ENCODE measurements around the gene ZIC2. TPM values are rescaled to one million over a fixed set of nuclear protein-coding genes. Genes with fewer than 3 reads are reported as not detected.

The ZIC2 gene
- total RNA-seq, 2 donors from 2014 or later, result not detected

DNA sequence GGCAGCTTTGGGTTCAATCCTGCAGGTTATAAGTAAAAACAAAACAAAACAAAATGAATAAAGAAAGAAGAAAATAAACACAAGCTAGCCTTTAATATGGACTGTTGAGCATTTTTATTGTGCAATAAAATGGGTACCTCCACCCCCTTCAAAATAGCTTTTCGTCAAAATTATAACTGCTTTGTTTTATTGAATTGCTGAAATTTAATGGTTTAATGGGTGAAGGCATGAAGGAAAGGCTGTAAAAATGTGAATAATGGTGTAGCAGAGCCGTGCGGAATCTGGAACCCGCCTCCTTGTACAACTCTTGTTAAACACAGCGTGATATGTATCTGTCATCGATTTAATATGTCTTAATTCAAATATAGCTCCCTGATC, 7.8 kb upstream of the ZIC2 start:
- no peak for TF ChIP-seq POLR2A (IDR thresholded peaks at IDR 0.05)
- TF ChIP-seq, protein P1, sequence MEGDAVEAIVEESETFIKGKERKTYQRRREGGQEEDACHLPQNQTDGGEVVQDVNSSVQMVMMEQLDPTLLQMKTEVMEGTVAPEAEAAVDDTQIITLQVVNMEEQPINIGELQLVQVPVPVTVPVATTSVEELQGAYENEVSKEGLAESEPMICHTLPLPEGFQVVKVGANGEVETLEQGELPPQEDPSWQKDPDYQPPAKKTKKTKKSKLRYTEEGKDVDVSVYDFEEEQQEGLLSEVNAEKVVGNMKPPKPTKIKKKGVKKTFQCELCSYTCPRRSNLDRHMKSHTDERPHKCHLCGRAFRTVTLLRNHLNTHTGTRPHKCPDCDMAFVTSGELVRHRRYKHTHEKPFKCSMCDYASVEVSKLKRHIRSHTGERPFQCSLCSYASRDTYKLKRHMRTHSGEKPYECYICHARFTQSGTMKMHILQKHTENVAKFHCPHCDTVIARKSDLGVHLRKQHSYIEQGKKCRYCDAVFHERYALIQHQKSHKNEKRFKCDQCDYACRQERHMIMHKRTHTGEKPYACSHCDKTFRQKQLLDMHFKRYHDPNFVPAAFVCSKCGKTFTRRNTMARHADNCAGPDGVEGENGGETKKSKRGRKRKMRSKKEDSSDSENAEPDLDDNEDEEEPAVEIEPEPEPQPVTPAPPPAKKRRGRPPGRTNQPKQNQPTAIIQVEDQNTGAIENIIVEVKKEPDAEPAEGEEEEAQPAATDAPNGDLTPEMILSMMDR (IDR thresholded peaks at IDR 0.05), result no peak
- intact Hi-C loops (cut with DNase I), result no loop called here
- no peaks in the 10 kb centered on the region for H3K36me3 ChIP-seq (replicated peaks in 1 of 2; ENCODE audit: insufficient read depth in 1 of 2, low read depth in 2 of 2)
- H3K27me3 ChIP-seq, result peaks cover 0 to 76% of the 10 kb centered on the region in 2 donors
- H3K4me1 ChIP-seq, result peaks cover 21% of the 10 kb centered on the region
- DNase-seq (no peak), ATAC-seq (no peak)
- H3K4me3 ChIP-seq, result no peak overlapping the region
- no peaks in the 10 kb centered on the region for H3K9me3 ChIP-seq
- H3K27ac ChIP-seq, result no peak overlapping the region
- 16 to 19% methylated on average over 6 of the region's 6 CpGs for WGBS, 2 donors

DNA sequence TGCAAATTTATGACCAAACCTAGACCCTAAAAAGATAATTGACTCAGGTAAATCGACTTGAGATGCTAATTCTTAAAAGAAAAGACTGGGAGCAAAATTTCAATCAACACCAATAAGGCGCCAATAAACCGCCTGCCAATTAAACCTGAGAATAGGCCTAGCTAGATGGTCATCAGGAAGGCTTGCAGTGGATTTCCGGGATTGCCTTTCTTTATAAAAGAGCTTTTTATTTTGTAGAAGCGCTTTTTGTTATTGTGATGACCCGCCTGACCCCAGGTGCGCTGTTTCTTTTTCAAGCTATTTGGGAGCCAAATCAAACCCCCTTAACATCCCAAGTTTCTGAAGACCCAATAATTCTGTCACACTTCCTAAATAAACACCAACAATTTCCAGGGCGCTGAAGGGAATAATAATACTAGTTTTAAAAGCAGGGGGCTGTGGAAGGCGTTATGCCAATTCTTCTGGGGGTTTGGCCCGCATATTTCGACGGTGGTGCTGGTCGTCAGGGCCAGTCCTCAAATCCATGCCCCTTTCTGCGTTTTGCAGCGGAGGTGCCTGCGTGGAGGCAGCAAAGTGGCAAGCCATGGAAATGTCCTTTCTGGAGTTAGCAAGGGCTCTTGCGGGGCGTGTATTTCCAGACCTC, 7.2 kb upstream of the ZIC2 start:
- 16 to 26% methylated on average over 16 to 18 of the region's 18 CpGs for WGBS, 2 donors
- no peak for DNase-seq
- Histone ChIP-seq H3K4me1 (peaks cover 17% of the 10 kb centered on the region), H3K4me3 (no peak overlapping the region), H3K27ac (no peak overlapping the region), H3K36me3 (replicated peaks in 1 of 2; ENCODE audit: insufficient read depth in 1 of 2, low read depth in 2 of 2) (no peaks in the 10 kb centered on the region), H3K9me3 (no peaks in the 10 kb centered on the region), H3K27me3 (peaks cover 0 to 71% of the 10 kb centered on the region in 2 donors)
- no peak for TF ChIP-seq POLR2A (IDR thresholded peaks at IDR 0.05)
- TF ChIP-seq, protein P1 (IDR thresholded peaks at IDR 0.05), result no peak
- ATAC-seq, result no peak
- intact Hi-C loops (cut with DNase I), result no loop called here

DNA sequence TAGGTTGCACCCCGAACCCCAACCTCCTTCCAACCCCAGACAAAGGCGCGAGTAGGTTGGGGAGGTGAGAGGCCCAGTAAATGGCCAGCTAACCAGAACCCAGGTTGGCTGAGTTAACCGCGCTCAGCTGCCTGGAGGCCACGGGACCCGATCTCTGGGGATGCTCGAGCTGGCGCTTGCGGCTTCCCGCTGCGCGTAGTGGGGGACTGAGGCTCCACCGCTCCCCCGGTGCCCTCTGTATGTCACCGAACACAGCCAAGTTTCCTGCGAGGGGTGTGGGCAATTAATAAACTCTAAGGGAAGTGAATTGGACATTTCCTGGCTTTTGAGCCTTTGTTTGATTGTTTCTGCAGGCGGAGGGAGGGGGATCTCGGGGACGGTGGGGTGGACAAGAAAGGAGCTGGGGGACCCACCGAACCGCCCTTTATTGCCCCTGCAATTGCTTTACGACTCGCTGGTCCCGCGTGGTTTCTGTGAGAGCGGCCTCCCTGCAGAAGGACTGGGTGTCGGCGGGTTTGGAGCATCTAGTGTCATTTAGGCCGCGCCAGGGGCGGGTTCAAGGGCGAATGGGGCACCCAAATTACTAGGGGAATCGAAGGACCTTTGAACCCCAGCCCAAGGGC, 6.5 kb upstream of the ZIC2 start:
- Histone ChIP-seq H3K36me3 (replicated peaks in 1 of 2; ENCODE audit: insufficient read depth in 1 of 2, low read depth in 2 of 2) (no peaks in the 10 kb centered on the region), H3K27me3 (peaks cover 4 to 71% of the 10 kb centered on the region in 2 donors), H3K4me3 (no peak overlapping the region), H3K4me1 (peaks cover 19% of the 10 kb centered on the region), H3K27ac (no peak overlapping the region), H3K9me3 (no peaks in the 10 kb centered on the region)
- TF ChIP-seq, protein P1 (IDR thresholded peaks at IDR 0.05), result no peak
- no peak for TF ChIP-seq POLR2A (IDR thresholded peaks at IDR 0.05)
- WGBS, 2 donors, result 7 to 10% methylated on average over 15 to 34 of the region's 34 CpGs
- no peak for ATAC-seq
- DNase-seq, result no peak
- intact Hi-C loops (cut with DNase I), result no loop called here

DNA sequence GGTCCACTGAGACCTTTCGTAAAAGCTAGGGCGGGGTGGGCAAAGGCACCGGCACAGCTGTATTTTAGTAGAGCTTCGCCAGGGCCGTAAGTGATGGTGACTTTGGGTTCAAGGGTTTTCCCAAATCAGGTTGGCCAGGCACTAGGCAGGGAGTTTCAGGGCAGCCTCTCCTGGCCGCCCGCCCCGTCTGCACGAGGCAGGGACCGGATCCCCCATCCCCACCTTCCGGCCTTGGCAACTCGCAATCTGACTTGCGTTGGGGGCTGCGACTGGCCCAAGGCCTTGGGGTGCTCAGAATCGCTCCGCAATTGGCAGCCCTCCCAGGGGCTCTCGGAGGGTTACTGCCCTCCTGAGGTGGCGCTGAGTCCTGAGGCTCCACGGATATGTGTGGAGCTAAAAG, 6.0 kb upstream of the ZIC2 start:
- TF ChIP-seq, protein P1 (IDR thresholded peaks at IDR 0.05), result no peak
- TF ChIP-seq POLR2A (IDR thresholded peaks at IDR 0.05), result no peak
- Histone ChIP-seq H3K27me3 (peaks cover 7 to 72% of the 10 kb centered on the region in 2 donors), H3K36me3 (replicated peaks in 1 of 2; ENCODE audit: insufficient read depth in 1 of 2, low read depth in 2 of 2) (no peaks in the 10 kb centered on the region), H3K4me1 (peaks cover 21% of the 10 kb centered on the region), H3K9me3 (no peaks in the 10 kb centered on the region), H3K27ac (no peak overlapping the region), H3K4me3 (no peak overlapping the region)
- intact Hi-C loops (cut with DNase I), result no loop called here
- ATAC-seq (no peak), DNase-seq (no peak)
- WGBS, 2 donors, result 24 to 27% methylated on average over 10 to 19 of the region's 19 CpGs

DNA sequence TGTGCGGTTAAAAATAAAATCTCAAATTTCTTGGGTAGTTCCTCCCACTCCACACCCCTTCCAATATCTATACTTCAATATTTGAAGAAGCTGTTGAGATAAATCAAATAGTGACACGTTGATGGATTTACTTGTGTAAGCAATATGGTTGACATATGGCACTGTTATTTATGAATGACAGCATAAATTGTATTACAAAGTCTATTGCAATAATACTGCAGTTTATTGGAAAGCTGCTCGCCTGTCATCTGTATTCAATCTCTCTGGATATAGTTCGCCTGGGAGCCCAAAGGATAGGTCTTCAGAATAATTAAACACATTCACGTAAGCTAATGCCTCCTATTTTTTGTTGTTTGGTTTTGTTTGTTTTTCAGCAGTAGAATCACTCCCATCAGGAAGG, 5.0 kb upstream of the ZIC2 start:
- no peak overlapping the region for H3K27ac ChIP-seq
- ATAC-seq (no peak), DNase-seq (no peak)
- peaks cover 7 to 67% of the 10 kb centered on the region in 2 donors for H3K27me3 ChIP-seq
- peaks cover 23% of the 10 kb centered on the region for H3K4me1 ChIP-seq
- WGBS, 2 donors, result 61 to 68% methylated on average over 5 of the region's 5 CpGs
- H3K4me3 ChIP-seq, result no peak overlapping the region
- no peak for TF ChIP-seq POLR2A (IDR thresholded peaks at IDR 0.05)
- TF ChIP-seq, protein P1 (IDR thresholded peaks at IDR 0.05), result no peak
- no peaks in the 10 kb centered on the region for H3K9me3 ChIP-seq
- intact Hi-C loops (cut with DNase I), result no loop called here
- H3K36me3 ChIP-seq (replicated peaks in 1 of 2; ENCODE audit: insufficient read depth in 1 of 2, low read depth in 2 of 2), result no peaks in the 10 kb centered on the region
